H1 (cell line): Measurements from ENCODE around the gene RAB1A. TPM values are rescaled to one million over a fixed set of nuclear protein-coding genes. Genes with fewer than 3 reads are reported as not detected.

Source experiments
- CTCF ChIA-PET: fragments of 300-600 bp; sonication (Branson Sonifier 250); formaldehyde crosslinking; loops from one replicate; lab custom pipeline; 2021; ENCODE audit not compliant: partially characterized antibody; lab: Charles Lee
- POLR2A ChIA-PET: fragments of 300-600 bp; sonication (Branson Sonifier 250); formaldehyde crosslinking; loops from one replicate; lab custom pipeline; 2021; ENCODE audit warnings: inconsistent platforms; ENCODE audit not compliant: partially characterized antibody; lab: Charles Lee
- DNase-seq, 2 experiments: peaks; one replicate each; pipeline versions ENCODE4 v3.0.0 to v3.0.0-alpha.2; 2010 to 2022; ENCODE audit warnings: low spot score in 2 of 2, low read depth in 1 of 2, mixed read lengths in 1 of 2
- FAIRE-seq: peaks from 2 replicates; lab custom pipeline; 2011; peaks lifted over from hg19 to GRCh38; lab: Jason Lieb, UNC
- H2AFZ ChIP-seq: 2 replicates; pipeline ENCODE4 v1.8.1; 2012; ENCODE audit warnings: low read length, inconsistent platforms
- H2AK5ac ChIP-seq: 2 replicates; pipeline ENCODE4 v1.6.1; 2013; ENCODE audit warnings: low read depth, low read length
- H2BK120ac ChIP-seq: replicated peaks from 2 replicates; pipeline ENCODE3; 2013; ENCODE audit warnings: low read depth, low read length, inconsistent platforms
- H2BK12ac ChIP-seq: 2 replicates; pipeline ENCODE4 v1.6.1; 2013; ENCODE audit warnings: low read depth, low read length
- H2BK15ac ChIP-seq: 2 replicates; pipeline ENCODE4 v1.6.1; 2013; ENCODE audit warnings: low read length
- H2BK20ac ChIP-seq: 2 replicates; pipeline ENCODE4 v1.6.1; 2013; ENCODE audit warnings: low read length
- H2BK5ac ChIP-seq: 2 replicates; pipeline ENCODE4 v1.6.1; 2013; ENCODE audit warnings: low read depth, low read length
- H3K14ac ChIP-seq: 2 replicates; pipeline ENCODE4 v1.6.1; 2013; ENCODE audit warnings: inconsistent platforms; ENCODE audit not compliant: insufficient read length
- H3K18ac ChIP-seq: 2 replicates; pipeline ENCODE4 v1.6.1; 2013; ENCODE audit warnings: low read length; ENCODE audit errors: extremely low read depth
- H3K23ac ChIP-seq: 2 replicates; pipeline ENCODE4 v1.6.1; 2013; ENCODE audit warnings: inconsistent platforms; ENCODE audit not compliant: insufficient read length
- H3K23me2 ChIP-seq: 2 replicates; pipeline ENCODE4 v1.6.1; 2013; ENCODE audit warnings: low read depth, low read length
- H3K27ac ChIP-seq: 2 replicates; pipeline ENCODE4 v1.6.1; 2011; ENCODE audit warnings: low read depth, low read length, inconsistent platforms
- H3K27me3 ChIP-seq, 4 experiments: replicated peaks in 1 of 4; 1 replicate in 1 of 4; 2 replicates in 3 of 4; pipeline versions ENCODE4 v1.6.1 to v1.8.1; 2011 to 2013; ENCODE audit warnings: low read length in 3 of 4, mild to moderate bottlenecking in 3 of 4, inconsistent platforms in 2 of 4, mixed read lengths in 2 of 4, moderate library complexity in 1 of 4; ENCODE audit not compliant: control insufficient read depth in 3 of 4, insufficient read depth in 3 of 4; ENCODE audit errors: extremely low read depth in 1 of 4
- H3K36me3 ChIP-seq, 4 experiments: 2 replicates each; pipeline versions ENCODE4 v1.6.1 to v1.8.1; 2011 to 2013; ENCODE audit warnings: mild to moderate bottlenecking in 4 of 4, low read length in 3 of 4, moderate library complexity in 2 of 4, control low read depth in 1 of 4, inconsistent platforms in 1 of 4; ENCODE audit not compliant: insufficient read depth in 4 of 4, control insufficient read depth in 2 of 4
- H3K4ac ChIP-seq: replicated peaks from 2 replicates; pipeline ENCODE3; 2013; ENCODE audit warnings: low read length, low read depth, mixed read lengths, inconsistent platforms; ENCODE audit not compliant: insufficient read length
- H3K4me1 ChIP-seq, 4 experiments: replicated peaks in 1 of 4; 1 replicate in 1 of 4; 2 replicates in 3 of 4; pipeline versions ENCODE4 v1.6.1 to v1.8.1; 2011 to 2013; ENCODE audit warnings: low read length in 3 of 4, inconsistent platforms in 2 of 4, mixed read lengths in 1 of 4; ENCODE audit not compliant: insufficient read depth in 4 of 4, control insufficient read depth in 3 of 4
- H3K4me2 ChIP-seq, 2 experiments: 2 replicates each; pipeline versions ENCODE4 v1.6.1 to v1.8.1; 2011 to 2013; ENCODE audit warnings: low read depth in 2 of 2, low read length in 2 of 2, control low read depth in 1 of 2, inconsistent platforms in 1 of 2, mild to moderate bottlenecking in 1 of 2; ENCODE audit not compliant: insufficient read depth in 1 of 2
- H3K4me3 ChIP-seq, 4 experiments: fragments of 200-600, 300-600 bp in 1 of 4; sonication (generic), shearing (Covaris generic), sonication (Bioruptor Twin) in 1 of 4; 2 replicates each; pipeline versions ENCODE4 v1.5.1 to v1.8.1; 2011 to 2016; ENCODE audit warnings: low read length in 4 of 4, low read depth in 3 of 4, control low read depth in 2 of 4, inconsistent platforms in 2 of 4, mild to moderate bottlenecking in 2 of 4, mixed read lengths in 1 of 4, moderate library complexity in 1 of 4; ENCODE audit not compliant: insufficient read depth in 2 of 4; ENCODE audit errors: extremely low read depth in 1 of 4
- H3K56ac ChIP-seq: replicated peaks from 2 replicates; pipeline ENCODE3; 2013; ENCODE audit warnings: low read depth, mild to moderate bottlenecking, mixed read lengths, low read length, inconsistent platforms; ENCODE audit not compliant: insufficient read length
- H3K79me1 ChIP-seq: 2 replicates; pipeline ENCODE4 v1.6.1; 2013; ENCODE audit warnings: low read depth, low read length, control low read depth
- H3K79me2 ChIP-seq, 2 experiments: 2 replicates each; pipeline versions ENCODE4 v1.6.1 to v1.8.1; 2012 to 2013; ENCODE audit warnings: low read length in 2 of 2, mild to moderate bottlenecking in 2 of 2, inconsistent platforms in 1 of 2; ENCODE audit not compliant: insufficient read depth in 2 of 2, control insufficient read depth in 1 of 2
- H3K9ac ChIP-seq, 4 experiments: replicated peaks in 1 of 4; 1 replicate in 1 of 4; 2 replicates in 3 of 4; pipeline versions ENCODE4 v1.6.1 to v1.8.1; 2011 to 2013; ENCODE audit warnings: low read depth in 3 of 4, low read length in 3 of 4, control low read depth in 2 of 4, mild to moderate bottlenecking in 2 of 4, moderate library complexity in 2 of 4, inconsistent platforms in 1 of 4; ENCODE audit errors: extremely low read depth in 1 of 4
- H3K9me3 ChIP-seq, 2 experiments: 2 replicates each; pipeline versions ENCODE4 v1.6.1 to v1.8.1; 2012 to 2013; ENCODE audit warnings: mild to moderate bottlenecking in 2 of 2, moderate library complexity in 2 of 2, control low read depth in 1 of 2, inconsistent platforms in 1 of 2, low read depth in 1 of 2, low read length in 1 of 2, mixed read lengths in 1 of 2; ENCODE audit not compliant: insufficient read depth in 2 of 2
- H4K20me1 ChIP-seq, 2 experiments: replicated peaks in 1 of 2; 2 replicates each; pipeline versions ENCODE3 to v1.8.1; 2011 to 2013; ENCODE audit warnings: inconsistent platforms in 2 of 2, low read length in 2 of 2, mild to moderate bottlenecking in 1 of 2; ENCODE audit not compliant: insufficient read depth in 2 of 2, control insufficient read depth in 1 of 2
- H4K5ac ChIP-seq: 2 replicates; pipeline ENCODE4 v1.6.1; 2013; ENCODE audit warnings: low read length, low read depth, mixed read lengths, inconsistent platforms; ENCODE audit not compliant: insufficient read length
- H4K8ac ChIP-seq: 2 replicates; pipeline ENCODE4 v1.8.0; 2013; ENCODE audit warnings: mild to moderate bottlenecking, moderate library complexity, low read length, inconsistent platforms; ENCODE audit not compliant: insufficient read depth; ENCODE audit errors: extremely low read depth
- H4K91ac ChIP-seq: replicated peaks from 2 replicates; pipeline ENCODE3; 2013; ENCODE audit warnings: low read length, mixed read lengths, inconsistent platforms; ENCODE audit not compliant: insufficient read length
- RBBP5 ChIP-seq: IDR thresholded peaks from 2 replicates; pipeline ENCODE4 v1.7.1; 2012; ENCODE audit warnings: low read depth, mild to moderate bottlenecking, inconsistent platforms, low read length, moderate library complexity, borderline replicate concordance
- WGBS, 2 experiments: shearing (Covaris generic) in 1 of 2; methylation state at CpG; one replicate each; pipeline versions ENCODE4 v1.1.6 to v1.1.7; 2013 to 2015; ENCODE audit warnings: low lambda C conversion rate in 2 of 2, mixed read lengths in 2 of 2, inconsistent platforms in 1 of 2, low coverage in 1 of 2, missing lambda C conversion rate in 1 of 2; ENCODE audit not compliant: insufficient replicate concordance in 2 of 2, insufficient coverage in 1 of 2, insufficient read length in 1 of 2; ENCODE audit errors: extremely low coverage in 1 of 2, missing lambda C conversion rate in 1 of 2; 5-methylcytosine and 5-hydroxymethylcytosine counted together
- polyA plus RNA-seq, 7 experiments: library from polyadenylated mRNA; depleted of rRNA in 3 of 7; stranded (reverse) in 5 of 7; unstranded in 2 of 7; fragments of >200 nt in 5 of 7; fragments of 200-250 nt in 2 of 7; gene quantifications; 1 replicate in 5 of 7; 2 replicates in 1 of 7; 4 replicates in 1 of 7; pipeline versions ENCODE4 v1.2.1 to v1.2.3, GENCODE V29; 2011 to 2013; ENCODE audit warnings: missing spikeins in 2 of 7, mixed read lengths in 2 of 7
- total RNA-seq: library from RNA; stranded (reverse); fragmentation: NEBNext Ultra II Directional; extraction: Animal tissue kit (Norgen Biotek cat#: 25700); gene quantifications from 2 replicates; pipeline ENCODE4 v1.2.1, GENCODE V29; 2021
- TF ChIP-seq, protein P1 (sequence below): IDR thresholded peaks from 2 replicates; pipeline ENCODE4 v1.6.1; 2012; ENCODE audit warnings: low read length, inconsistent platforms

RAB1A gene
- total and polyA plus RNA-seq, 2 of the 8 experiments (the other 6 are each of a cell fraction or from before 2014, with no cell fraction given), result 77.9 to 120 TPM

GRCh38 chr2:65046633-65047407 lies 83.1 kb downstream of the RAB1A start:
- WGBS, 2 experiments, result 92% methylated on average over 11 of the region's 11 CpGs; no CpG with 5 or more reads in 1 of the 2 experiments

More at GRCh38 chr2:65046633-65047407, 83.1 kb downstream of the RAB1A start:
- DNase-seq, result no peak
- H3K4me2 ChIP-seq, result no peak overlapping the region
- H2BK5ac ChIP-seq, result no peak overlapping the region; the same call in 1 of the 2 replicates
- H2AK5ac ChIP-seq, result no peak overlapping the region; the same call in 1 of the 2 replicates
- H3K9me3 ChIP-seq, result peaks cover 10 to 12% of the 10 kb centered on the region in 2 experiments
- no peaks in the 10 kb centered on the region for H4K20me1 ChIP-seq
- no peak overlapping the region for H2AFZ ChIP-seq
- no peak overlapping the region for H3K4ac ChIP-seq
- H3K27ac ChIP-seq, result no peak overlapping the region
- peaks cover 5 to 13% (median 8%) of the 10 kb centered on the region in 4 experiments; a peak in 6 of 7 replicates for H3K4me1 ChIP-seq
- no peak overlapping the region for H3K14ac ChIP-seq
- no peak overlapping the region for H3K56ac ChIP-seq
- H4K8ac ChIP-seq, result no peak overlapping the region
- H3K18ac ChIP-seq, result no peak overlapping the region
- H3K27me3 ChIP-seq, result no peaks in the 10 kb centered on the region
- no peak for TF ChIP-seq RBBP5
- TF ChIP-seq, protein P1, sequence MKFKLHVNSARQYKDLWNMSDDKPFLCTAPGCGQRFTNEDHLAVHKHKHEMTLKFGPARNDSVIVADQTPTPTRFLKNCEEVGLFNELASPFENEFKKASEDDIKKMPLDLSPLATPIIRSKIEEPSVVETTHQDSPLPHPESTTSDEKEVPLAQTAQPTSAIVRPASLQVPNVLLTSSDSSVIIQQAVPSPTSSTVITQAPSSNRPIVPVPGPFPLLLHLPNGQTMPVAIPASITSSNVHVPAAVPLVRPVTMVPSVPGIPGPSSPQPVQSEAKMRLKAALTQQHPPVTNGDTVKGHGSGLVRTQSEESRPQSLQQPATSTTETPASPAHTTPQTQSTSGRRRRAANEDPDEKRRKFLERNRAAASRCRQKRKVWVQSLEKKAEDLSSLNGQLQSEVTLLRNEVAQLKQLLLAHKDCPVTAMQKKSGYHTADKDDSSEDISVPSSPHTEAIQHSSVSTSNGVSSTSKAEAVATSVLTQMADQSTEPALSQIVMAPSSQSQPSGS, result no peak
- H4K5ac ChIP-seq, result no peak overlapping the region
- ChIA-PET POLR2A (interaction anchor here (1.0 to 9.5 kb wide), 4 partner anchors 10 to 59 kb away, joined by 3 to 84 read pairs (median 4); partner anchors contain the start of gene CEP68), CTCF (interaction anchor here (0.5 to 4.3 kb wide), 7 partner anchors 8 to 559 kb away, joined by 3 to 16 read pairs (median 3); no protein-coding TSS in a partner anchor)
- no peak overlapping the region for H2BK120ac ChIP-seq
- no peaks in the 10 kb centered on the region for H3K79me1 ChIP-seq
- H3K23ac ChIP-seq, result no peak overlapping the region
- H3K23me2 ChIP-seq, result no peaks in the 10 kb centered on the region
- no peak overlapping the region for H3K4me3 ChIP-seq
- H2BK12ac ChIP-seq, result no peak overlapping the region
- H4K91ac ChIP-seq, result no peak overlapping the region
- FAIRE-seq, result no peak
- H3K36me3 ChIP-seq, result peaks cover 0 to 27% (median 3%) of the 10 kb centered on the region in 4 experiments; a peak in 6 of 8 replicates
- H2BK15ac ChIP-seq, result no peak overlapping the region
- H3K9ac ChIP-seq, result no peak overlapping the region
- no peaks in the 10 kb centered on the region for H3K79me2 ChIP-seq
- H2BK20ac ChIP-seq, result peak overlapping the region; percentile 66; the same call in 1 of the 2 replicates
